Ramos (cell line): ENCODE measurements around the gene PSMA6.

ENCODE experiments used
- in situ Hi-C: fragments of 300-500 bp; cut with MboI; formaldehyde crosslinking; loops from one replicate; pipeline ENCODE4 v1.14.3; 2022; ENCODE audit warnings: low sequenced_read_pairs; ENCODE audit not compliant: unreplicated experiment

PSMA6 gene

GRCh38 chr14:35362911-35363374 is 70.8 kb downstream of the PSMA6 start:
- in situ Hi-C loops = no loop called here

GRCh38 chr14:35365130-35366055 is 73.2 kb downstream of the PSMA6 start:
- in situ Hi-C loops = no loop called here

GRCh38 chr14:35366056-35366451 is 73.9 kb downstream of the PSMA6 start:
- in situ Hi-C loops = no loop called here

- in situ Hi-C loops = no loop called here
Measured at GRCh38 chr14:35366521-35366976, 74.4 kb downstream of the PSMA6 start.

GRCh38 chr14:35367056-35367372 is 74.8 kb downstream of the PSMA6 start:
- in situ Hi-C loops = no loop called here
